Heart left ventricle (tissue), 16 donors: ENCODE measurements around the gene RAMP2. TPM values are rescaled to one million over a fixed set of nuclear protein-coding genes. Genes with fewer than 3 reads are reported as not detected.

Experiments used
- ATAC-seq, 4 donors: fragments of 200-7000 bp; cut with Tn5 transposase; one replicate each; pipeline ENCODE4 v1.9.1; 2020 to 2022; ENCODE audit warnings: moderate library complexity in 4 of 4, mild to moderate bottlenecking in 3 of 4, moderate number of reproducible peaks in 1 of 4
- DNase-seq, 5 donors: peaks; one replicate each; pipeline ENCODE4 v3.0.0-alpha.2; 2020
- H3K27ac ChIP-seq, 12 donors: fragments of 200-600 bp; sonication (generic) in 4 of 12; one replicate each; pipeline versions ENCODE4 v1.5.0 to v1.8.0; 2016 to 2022; ENCODE audit warnings: mild to moderate bottlenecking in 2 of 12
- H3K27me3 ChIP-seq, 9 donors: fragments of 200-600 bp; sonication (generic) in 2 of 9; one replicate each; pipeline versions ENCODE4 v1.5.1 to v1.8.0; 2016 to 2022; ENCODE audit warnings: mild to moderate bottlenecking in 3 of 9
- H3K36me3 ChIP-seq, 9 donors: fragments of 200-600 bp; sonication (generic) in 2 of 9; one replicate each; pipeline versions ENCODE4 v1.5.0 to v1.8.0; 2018 to 2022; ENCODE audit warnings: mild to moderate bottlenecking in 2 of 9
- H3K4me1 ChIP-seq, 12 donors: fragments of 200-600 bp; sonication (generic) in 4 of 12; one replicate each; pipeline versions ENCODE4 v1.5.0 to v1.8.0; 2016 to 2022; ENCODE audit warnings: mild to moderate bottlenecking in 3 of 12
- H3K4me3 ChIP-seq, 12 donors: fragments of 200-600 bp; sonication (generic) in 4 of 12; one replicate each; pipeline versions ENCODE4 v1.5.0 to v1.8.0; 2017 to 2022; ENCODE audit warnings: mild to moderate bottlenecking in 9 of 12, moderate library complexity in 4 of 12
- H3K9me3 ChIP-seq, 12 donors: fragments of 200-600 bp; sonication (generic) in 4 of 12; one replicate each; pipeline versions ENCODE4 v1.5.0 to v1.8.0; 2016 to 2022; ENCODE audit warnings: mild to moderate bottlenecking in 1 of 12
- CTCF ChIP-seq, 12 donors: fragments of 200-600 bp; sonication (generic) in 4 of 12; IDR thresholded peaks; one replicate each; pipeline versions ENCODE4 v1.5.0 to v1.8.0; 2018 to 2022; ENCODE audit warnings: antibody characterized with exemption in 12 of 12, mild to moderate bottlenecking in 5 of 12
- POLR2A ChIP-seq, 2 donors: fragments of 450-650 bp; IDR thresholded peaks; one replicate each; pipeline ENCODE4 v1.6.1; 2017; ENCODE audit warnings: antibody characterized with exemption in 2 of 2, mild to moderate bottlenecking in 2 of 2, moderate library complexity in 2 of 2
- WGBS, 4 donors: extraction: QIAGEN DNeasy Blood & Tissue Kit in 2 of 4; methylation state at CpG; one replicate each; pipeline versions ENCODE4 v1.1.5 to v1.1.7; 2013 to 2018; 5-methylcytosine and 5-hydroxymethylcytosine counted together
- intact Hi-C, 10 donors: fragments of 100-400 bp; cut with DNase I; formaldehyde crosslinking; loops; one replicate each; pipeline versions ENCODE4 v1.11.1 to v1.14.2; 2022
- polyA plus RNA-seq, 2 donors: library from polyadenylated mRNA; stranded (reverse); fragments of 200-250 nt; gene quantifications; one replicate each; pipeline ENCODE4 v1.2.3, GENCODE V29; 2013
- total RNA-seq, 9 donors: library from RNA; depleted of rRNA in 2 of 9; stranded (reverse); fragments of >200 nt in 2 of 9; fragmentation: NEBNext Ultra II Directional in 3 of 9; extraction: Animal tissue kit (Norgen Biotek cat#: 25700) in 3 of 9; gene quantifications; one replicate each; pipeline versions ENCODE4 v1.1.0 to v1.2.4, GENCODE V29; 2016 to 2023
- donor health status: ischemic (EF 13 %, LVEDD 7.1; RV severe dilation, severe dysfunction).
- donor health status: healthy with polysubstance abuse.
- donor health status: DM: no; HTN: yes; CAD: no.
- donor health status: DM: no; HTN: no; CAD: no.
- donor health status: ischemic (EF 25% LVEDD 6.9; RV normal size, moderate dysfunction).
- donor health status: ischemic (EF 25% LVEDD 5.7; RV mildly dilated, moderate dysfunction).
- donor health status: healthy.
- donor health status: DM: yes; HTN: yes; CAD: no.
- donor health status: ischemic (EF 35%, LVEDD 5.7; RV mildly dilated, moderate dysfunction).
- donor health status: nonischemic (EF 11% LVEDD 7.7; RV severe dilation, severe dysfunction).
- donor health status: DM: yes; HTN: yes; CAD: no.
- donor health status: PGD.
- donor health status: ischemic (EF 29% LVEDD 5.4; RV normal size, mild dysfunction).
- donor health status: nonischemic (EF 23%, LVEDD 6.1; RV moderate dilation, normal function).

Gene RAMP2
- total and polyA plus RNA-seq, 11 donors: 31.2 to 82.0 (median 39.7) TPM

GRCh38 chr17:42744283-42744805, 16.7 kb upstream of the RAMP2 start:
- H3K27ac ChIP-seq: peak overlapping the region; percentile 83 to 99 (median 92)
- WGBS, 4 donors: 0 to 1% (median 1%) methylated on average over 19 to 32 of the region's 32 CpGs
- no peaks in the 10 kb centered on the region for H3K27me3 ChIP-seq
- H3K4me1 ChIP-seq: peaks cover 2 to 43% (median 34%) of the 10 kb centered on the region in 12 donors
- H3K9me3 ChIP-seq: no peaks in the 10 kb centered on the region
- peak in 1 of 12 donors; percentile 10 for TF ChIP-seq CTCF (IDR thresholded peaks at IDR 0.05)
- no peak for TF ChIP-seq POLR2A (IDR thresholded peaks at IDR 0.05)
- ATAC-seq (peak; percentile 60 to 91 (median 90)), DNase-seq (peak; percentile 84 to 91 (median 85))
- intact Hi-C loops: loop anchor here in 3 of 10 donors (1.0 to 10.0 kb wide), 3 partner anchors 18 to 80 kb away; partner anchors contain the start of gene BECN1 (in 1 of the 3)
- peaks cover 0 to 9% (median 0%) of the 10 kb centered on the region in 9 donors for H3K36me3 ChIP-seq
- peak overlapping the region; percentile 61 to 94 (median 80) for H3K4me3 ChIP-seq

DNA sequence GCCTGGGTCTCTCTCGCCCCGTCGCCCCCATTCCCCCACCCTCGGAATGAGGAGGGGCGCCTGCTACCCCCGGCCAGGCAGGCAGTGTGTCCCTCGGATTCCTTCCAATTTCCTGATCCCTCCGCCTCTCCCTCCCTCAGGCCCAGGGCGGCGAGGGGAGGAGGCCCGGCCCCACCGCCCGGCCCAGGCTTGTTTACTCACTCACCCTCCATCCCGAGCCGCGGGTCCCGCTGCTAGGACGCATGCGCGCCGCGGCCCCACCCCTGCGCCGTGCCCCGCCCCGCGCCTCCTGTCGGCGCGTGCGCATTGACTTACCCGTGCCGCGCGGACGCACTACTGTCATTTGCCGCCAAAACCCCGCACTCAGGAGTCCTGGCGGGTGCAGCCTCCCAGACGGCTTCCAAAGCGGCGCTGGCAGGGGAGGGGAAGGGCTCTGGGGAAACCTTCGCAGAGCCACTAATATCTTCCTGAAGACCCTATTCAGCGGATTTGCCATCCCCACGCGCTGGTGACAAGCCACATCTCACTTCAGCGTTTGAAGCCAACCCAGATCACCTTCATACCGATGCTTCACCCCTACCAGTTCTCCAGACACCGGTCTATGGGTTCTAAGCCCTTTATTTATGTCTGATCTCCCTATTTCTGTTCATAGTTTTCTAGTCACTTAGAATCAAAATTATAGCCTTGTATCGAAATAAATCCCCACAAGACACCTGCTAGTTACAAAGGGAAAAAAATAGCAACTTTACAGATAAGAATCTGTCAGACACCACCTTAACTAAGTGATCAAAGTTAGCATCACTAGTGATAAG, 16.0 kb upstream of the RAMP2 start, which contains the start of gene EZH1:
EZH1 (minus strand) TSS at position 235 of the 812 bp plus-strand sequence. CDS start 16,099 bp downstream, outside the sequence.
- peak; percentile 90 to 98 (median 98) for ATAC-seq
- TF ChIP-seq POLR2A (IDR thresholded peaks at IDR 0.05): peak in 1 of 2 donors; percentile 83
- no peak for TF ChIP-seq CTCF (IDR thresholded peaks at IDR 0.05)
- peaks cover 7 to 50% (median 40%) of the 10 kb centered on the region in 12 donors for H3K4me1 ChIP-seq

GRCh38 chr17:42748202-42748907, 12.7 kb upstream of the RAMP2 start:
- Histone ChIP-seq H3K27me3 (no peaks in the 10 kb centered on the region), H3K4me3 (no peak overlapping the region), H3K9me3 (no peaks in the 10 kb centered on the region), H3K27ac (peak overlapping the region in 11 of 12 donors; percentile 17 to 84 (median 58)), H3K4me1 (peaks cover 7 to 60% (median 46%) of the 10 kb centered on the region in 12 donors), H3K36me3 (no peaks in the 10 kb centered on the region)
- ATAC-seq (peak in 1 of 4 donors; percentile 9), DNase-seq (no peak)
- intact Hi-C loops: loop anchor here in 2 of 10 donors (2.0 to 10.0 kb wide), 2 partner anchors 14 to 76 kb away; partner anchors contain the start of gene BECN1 (in 1 of the 2)
- TF ChIP-seq CTCF (IDR thresholded peaks at IDR 0.05): no peak
- TF ChIP-seq POLR2A (IDR thresholded peaks at IDR 0.05): no peak
- WGBS, 4 donors: 48 to 58% (median 55%) methylated on average over 7 of the region's 7 CpGs

More for the DNA sequence above, 16.0 kb upstream of the RAMP2 start, which contains the start of gene EZH1:
- Histone ChIP-seq H3K36me3 (peaks cover 0 to 9% (median 0%) of the 10 kb centered on the region in 9 donors), H3K27ac (peak within 1 kb of the TSS; percentile 83 to 99 (median 92)), H3K27me3 (no peaks in the 10 kb centered on the region), H3K9me3 (no peaks in the 10 kb centered on the region), H3K4me3 (peak within 1 kb of the TSS; percentile 61 to 94 (median 80))
- DNase-seq: peak; percentile 90 to 96 (median 92)
- intact Hi-C loops: loop anchor here in 3 of 10 donors (1.0 to 10.0 kb wide), 3 partner anchors 18 to 80 kb away; partner anchors contain the start of gene BECN1 (in 1 of the 3)
- WGBS, 4 donors: 5 to 17% (median 8%) methylated on average over 15 to 50 of the region's 50 CpGs
